CD4-positive, alpha-beta T cell treated with Interleukin-10 for 1 hour (primary cell): ENCODE measurements around the gene NDEL1.

Experiments
- DNase-seq: peaks from one replicate; pipeline ENCODE4 v3.0.0-alpha.2; 2020

NDEL1 gene

GRCh38 chr17:8480011-8480976 lies 44.6 kb downstream of the NDEL1 start:
- DNase-seq: no peak

GRCh38 chr17:8481089-8481488 lies 45.4 kb downstream of the NDEL1 start:
- no peak for DNase-seq

GRCh38 chr17:8481703-8482102 lies 46.0 kb downstream of the NDEL1 start:
- no peak for DNase-seq

DNA sequence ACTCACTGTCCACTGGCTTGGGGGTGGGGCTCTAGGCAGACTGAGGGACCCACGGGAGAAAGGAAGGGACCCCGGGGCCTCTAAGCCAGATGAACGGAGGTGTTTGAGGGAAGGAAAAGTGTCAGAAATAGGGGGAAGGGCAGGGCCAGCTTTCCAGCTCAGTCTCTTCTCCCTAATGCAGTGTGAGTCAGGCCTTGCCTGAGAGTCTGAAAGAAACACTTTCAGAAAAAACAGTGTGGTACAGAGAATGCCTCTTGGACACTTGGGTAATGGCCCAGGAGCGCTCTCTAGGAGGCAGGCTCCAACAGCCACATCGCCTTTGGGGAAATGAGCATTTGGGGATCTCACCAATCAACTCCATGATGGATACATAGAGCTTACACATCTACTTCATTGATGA lies 46.9 kb downstream of the NDEL1 start:
- DNase-seq: no peak

DNA sequence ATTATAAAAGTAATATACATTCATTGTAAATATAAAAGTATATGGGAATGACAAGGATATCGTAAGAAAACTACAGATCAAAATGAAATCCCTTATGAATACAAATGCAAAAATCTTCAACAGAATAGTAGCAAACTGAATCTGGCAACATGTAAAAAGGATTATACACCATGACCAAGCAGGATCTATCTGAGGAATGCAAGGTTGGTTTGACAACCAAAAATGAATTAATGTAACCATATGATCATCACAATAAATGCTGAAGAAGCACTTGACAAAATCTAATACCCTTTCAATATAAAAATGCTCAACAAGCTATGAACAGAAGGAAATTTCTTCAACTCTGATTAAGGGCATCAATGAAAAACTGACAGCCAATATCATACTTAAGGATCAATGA lies 48.8 kb downstream of the NDEL1 start:
- no peak for DNase-seq

GRCh38 chr17:8485491-8485890 lies 49.8 kb downstream of the NDEL1 start:
- DNase-seq: no peak

- no peak for DNase-seq
These were observed 51.5 kb downstream of the NDEL1 start for GRCh38 chr17:8487130-8487645.

GRCh38 chr17:8487743-8488142 lies 52.1 kb downstream of the NDEL1 start:
- DNase-seq: no peak

DNA sequence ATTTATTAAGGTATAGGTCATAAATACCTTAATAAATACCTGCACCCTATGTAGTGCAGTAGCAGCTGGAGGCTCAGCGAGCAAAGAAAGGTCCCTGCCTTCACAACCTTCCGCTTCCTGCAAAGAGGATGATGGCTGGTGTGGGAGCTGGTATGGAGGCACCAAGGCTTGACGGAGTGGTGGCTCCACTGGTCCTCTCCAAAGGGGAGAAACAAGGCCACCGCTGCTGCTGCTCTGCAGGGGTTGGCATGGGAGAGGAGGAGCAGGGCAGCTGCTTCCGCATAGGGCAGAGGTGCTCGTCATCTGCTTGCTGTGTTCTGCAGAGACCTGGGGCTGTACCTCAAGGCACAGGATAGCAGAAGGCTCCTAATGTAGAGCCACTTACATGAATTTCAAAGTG lies 52.8 kb downstream of the NDEL1 start:
- no peak for DNase-seq

DNA sequence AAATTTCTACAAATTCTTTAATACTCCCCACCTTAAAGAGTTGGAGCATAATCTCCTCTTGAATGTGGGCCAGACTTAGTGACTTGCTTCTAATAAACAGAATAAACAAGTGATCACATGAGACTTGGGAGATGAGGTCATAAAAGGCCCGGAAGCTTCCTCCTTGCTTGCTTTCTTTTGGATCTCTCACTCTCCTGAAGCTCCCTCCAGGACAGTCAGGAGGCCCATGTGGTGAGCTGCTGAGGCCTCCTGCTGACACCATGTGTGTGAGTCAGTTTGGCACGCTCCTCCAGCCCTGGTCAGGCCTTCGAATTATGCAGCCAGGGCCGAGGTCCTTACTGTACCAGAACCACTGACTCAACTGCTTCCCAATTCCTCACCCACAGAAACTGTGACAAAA lies 53.2 kb downstream of the NDEL1 start:
- DNase-seq: no peak

- no peak for DNase-seq
These were observed 54.2 kb downstream of the NDEL1 start for GRCh38 chr17:8489841-8490240.

DNA sequence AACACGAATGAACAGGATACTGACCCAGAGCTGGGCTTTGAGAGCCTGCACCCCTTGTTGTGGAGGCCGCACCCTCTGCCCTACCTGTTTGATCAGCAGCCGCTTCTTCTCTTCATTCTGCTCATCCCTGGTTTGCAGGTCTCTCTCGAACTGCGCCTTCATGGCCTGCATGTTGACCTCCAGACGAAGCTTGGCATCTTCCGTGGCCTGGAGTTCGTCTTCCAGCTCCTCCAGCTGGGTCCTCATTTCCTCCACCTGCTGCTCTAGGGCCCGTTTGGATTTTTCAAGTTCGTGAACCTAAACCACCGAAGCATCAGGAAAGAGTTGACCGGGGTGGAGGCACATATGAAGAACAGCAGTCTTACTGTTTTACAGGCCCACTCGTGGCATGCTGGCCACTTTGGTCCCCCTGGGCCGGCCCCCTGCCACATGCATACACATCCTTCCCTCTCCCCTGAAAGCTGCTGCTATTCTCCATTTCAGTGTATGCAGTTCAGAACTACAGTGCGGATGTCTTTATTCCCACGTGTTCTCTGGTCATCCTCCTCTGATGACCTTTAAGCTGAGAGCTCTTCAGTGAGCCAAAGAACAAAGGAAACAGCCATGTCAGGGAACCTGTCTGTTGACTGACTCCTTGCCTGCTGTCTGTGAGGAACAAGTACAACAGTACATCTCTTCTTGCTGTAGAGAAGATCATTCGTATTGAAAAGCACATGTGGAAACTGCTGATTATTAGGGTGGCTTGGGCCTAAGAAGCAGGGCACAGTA lies 54.8 kb downstream of the NDEL1 start:
- no peak for DNase-seq

DNA sequence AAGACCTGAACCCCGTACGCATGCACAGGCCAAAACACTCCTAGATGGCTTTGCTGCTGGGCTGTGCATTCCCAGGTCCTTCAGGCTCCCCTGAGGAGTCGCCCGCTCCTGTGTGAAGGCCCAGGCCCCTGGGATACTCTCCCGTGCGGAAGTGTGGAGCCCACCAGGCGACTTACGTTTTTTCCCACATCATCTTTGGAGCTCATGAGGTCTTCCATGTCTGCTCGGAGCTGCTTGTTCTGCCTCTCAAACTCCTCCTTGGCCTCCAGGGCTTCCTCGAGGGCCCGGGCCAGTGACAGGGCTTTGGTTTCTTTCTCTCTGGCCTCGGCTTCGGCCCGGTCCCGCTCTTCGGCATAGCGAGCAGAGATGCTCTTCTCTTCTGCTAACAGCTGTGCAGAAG lies 56.4 kb downstream of the NDEL1 start:
- no peak for DNase-seq

- DNase-seq: no peak
These were observed 58.3 kb downstream of the NDEL1 start for GRCh38 chr17:8494021-8494420.

DNA sequence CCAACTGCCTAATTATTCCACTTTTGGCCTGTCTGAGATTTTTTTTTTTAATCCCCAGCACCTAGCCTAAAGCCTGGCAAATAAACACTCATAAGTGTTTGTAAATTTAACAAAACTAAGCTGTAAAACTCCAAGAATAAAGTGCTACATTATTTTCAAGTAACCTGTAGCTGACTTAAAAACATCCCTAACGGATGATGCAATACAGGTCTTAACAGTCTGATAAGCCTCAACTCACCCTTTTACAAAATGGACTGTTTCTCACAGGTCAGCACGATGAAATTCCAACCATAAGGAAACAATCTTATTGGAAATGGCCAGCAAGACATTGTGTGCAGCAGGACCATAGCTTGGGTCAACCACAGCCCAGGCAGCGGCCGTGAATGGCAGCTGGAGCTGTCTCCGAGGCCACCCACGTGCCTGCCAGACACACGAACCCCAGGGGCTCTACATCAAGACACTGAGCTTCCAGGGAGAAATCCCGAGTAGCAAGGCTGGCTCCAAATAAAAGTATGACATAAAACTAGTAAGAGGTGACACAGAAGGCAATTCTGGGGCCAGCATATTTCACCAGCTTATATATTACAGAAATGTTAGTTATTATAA lies 58.9 kb downstream of the NDEL1 start:
- DNase-seq: no peak

- no peak for DNase-seq
These were observed 60.4 kb downstream of the NDEL1 start for GRCh38 chr17:8496081-8496480.

DNA sequence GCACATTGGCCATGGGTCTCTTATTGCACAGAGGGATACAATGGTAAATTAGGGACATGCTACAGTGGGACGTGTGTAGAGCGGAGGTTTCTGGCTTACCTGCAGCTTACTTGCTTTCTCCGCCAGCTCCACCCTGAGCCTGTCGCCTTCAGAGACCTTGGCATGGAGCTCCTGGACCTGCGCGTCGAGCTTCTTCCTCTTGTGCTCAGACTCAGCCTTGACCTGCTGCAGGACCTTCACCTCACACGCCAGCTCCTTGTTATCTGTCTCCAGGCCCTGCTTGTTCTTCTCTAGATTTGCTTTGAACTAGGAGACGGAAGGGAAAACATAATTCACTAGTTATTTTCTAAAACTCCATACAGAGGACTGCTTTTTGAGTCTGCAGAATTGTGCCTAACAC lies 63.5 kb downstream of the NDEL1 start:
- DNase-seq: no peak

DNA sequence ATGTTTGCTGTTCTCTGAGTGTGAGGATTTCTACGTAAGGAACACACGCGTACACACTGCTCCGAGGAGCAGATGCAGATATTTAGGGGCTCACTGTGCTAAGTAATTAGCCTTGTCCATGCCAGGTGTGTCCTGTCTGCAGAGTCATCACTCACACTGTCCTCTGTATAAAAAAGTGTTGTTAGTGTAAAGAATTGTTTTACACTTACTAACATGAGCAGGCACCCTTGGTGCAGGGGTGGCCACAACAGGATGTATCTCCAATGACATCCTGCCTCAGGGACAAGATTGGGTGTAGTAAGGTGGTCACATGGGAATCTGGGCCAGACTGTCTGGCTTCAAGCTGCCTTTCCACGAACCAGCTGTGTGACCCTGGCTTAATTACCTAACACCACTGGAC lies 63.9 kb downstream of the NDEL1 start:
- DNase-seq: no peak

DNA sequence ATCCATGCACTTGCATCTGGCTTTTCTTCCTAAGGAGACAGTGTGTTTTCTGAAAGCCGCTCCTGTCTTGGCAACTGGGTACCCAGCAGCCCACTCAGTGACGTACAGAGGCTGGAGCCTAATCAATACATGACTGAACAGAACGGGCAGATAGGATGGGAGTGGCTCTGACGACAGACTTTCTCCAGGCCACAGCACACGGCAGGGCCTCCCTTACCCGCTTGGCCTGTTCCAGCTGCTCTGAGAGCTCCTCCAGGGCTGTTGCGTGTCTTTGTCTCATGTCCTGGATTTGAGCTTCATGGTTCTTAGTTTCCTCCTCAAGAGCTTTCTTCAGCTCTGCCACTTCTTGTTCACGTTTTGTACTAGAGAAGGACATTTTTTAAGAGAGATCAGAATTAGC lies 64.9 kb downstream of the NDEL1 start:
- DNase-seq: no peak

GRCh38 chr17:8502126-8502525 lies 66.4 kb downstream of the NDEL1 start:
- DNase-seq: no peak

GRCh38 chr17:8503368-8503767 lies 67.7 kb downstream of the NDEL1 start:
- no peak for DNase-seq

- no peak for DNase-seq
These were observed 68.1 kb downstream of the NDEL1 start for GRCh38 chr17:8503807-8504206.

DNA sequence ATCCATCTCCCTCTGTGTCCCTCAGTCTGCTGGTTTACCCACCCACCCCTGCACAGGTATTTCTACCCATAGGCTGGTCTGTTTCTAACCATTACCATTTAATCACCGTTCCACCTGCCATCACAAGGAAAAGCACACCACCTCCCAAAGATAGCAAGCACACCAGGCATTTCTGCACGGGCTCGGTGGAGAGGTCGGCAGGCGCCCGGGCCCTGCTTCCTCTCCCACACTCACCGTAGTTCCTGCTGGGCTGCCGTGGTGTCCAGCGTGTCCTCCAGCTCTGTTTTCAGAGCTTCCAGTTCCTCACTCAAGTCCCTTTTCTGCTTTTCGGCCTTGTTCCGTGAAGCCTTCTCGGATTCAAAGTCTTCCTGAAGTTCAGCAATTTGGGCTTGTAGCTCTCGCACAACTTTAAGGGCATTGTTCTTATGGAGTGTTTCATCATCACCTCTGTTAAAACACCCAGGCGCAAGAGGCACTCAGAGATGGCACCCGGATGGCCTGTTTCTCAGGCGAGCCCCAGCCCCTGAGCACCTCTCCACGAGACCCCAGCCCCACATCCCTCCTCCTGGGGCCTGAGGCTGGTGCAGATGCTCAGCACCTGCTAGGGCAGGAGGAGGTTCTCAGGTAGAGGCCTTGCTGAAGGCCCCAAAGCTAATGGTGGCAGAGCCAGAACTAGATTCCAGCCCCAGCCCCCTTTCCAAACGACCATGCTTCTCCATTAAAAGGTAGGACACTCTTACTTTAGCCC lies 69.0 kb downstream of the NDEL1 start:
- DNase-seq: no peak
